Fibroblast of the aortic adventitia (primary cell): ENCODE results near the gene ST8SIA2. TPM values are rescaled to one million over a fixed set of nuclear protein-coding genes. Genes with fewer than 3 reads are reported as not detected.
A peak's percentile ranks its signal among the peaks of the same experiment; 100 is the strongest.

Source experiments
- DNase-seq: peaks from one replicate; pipeline ENCODE4 v3.0.0-alpha.2; 2010; ENCODE audit warnings: low read depth
- H3K4me3 ChIP-seq: 2 replicates; pipeline ENCODE4 v1.5.1; 2011; ENCODE audit warnings: low read depth, mild to moderate bottlenecking, control low read depth, low read length, moderate library complexity
- CTCF ChIP-seq: IDR thresholded peaks from 2 replicates; pipeline ENCODE4 v1.5.1; 2011; ENCODE audit warnings: mild to moderate bottlenecking, low read length, control low read depth, inconsistent platforms; ENCODE audit not compliant: insufficient read depth
- total RNA-seq: library from RNA; depleted of rRNA; stranded (reverse); fragments of >200 nt; gene quantifications from 2 replicates; pipeline ENCODE4 v1.2.3, GENCODE V29; 2012; ENCODE audit warnings: low replicate concordance

The ST8SIA2 gene
- total RNA-seq, 1 donor = not detected

GRCh38 chr15:92425578-92426225, 32.0 kb downstream of the ST8SIA2 start:
- DNase-seq = no peak

GRCh38 chr15:92429378-92430068, 35.8 kb downstream of the ST8SIA2 start:
- DNase-seq = peak; percentile 20
- TF ChIP-seq CTCF = no peak
- H3K4me3 ChIP-seq = no peak overlapping the region

More at GRCh38 chr15:92425578-92426225, 32.0 kb downstream of the ST8SIA2 start:
- TF ChIP-seq CTCF = no peak
- no peak overlapping the region for H3K4me3 ChIP-seq

GRCh38 chr15:92430069-92430440, 36.4 kb downstream of the ST8SIA2 start:
- TF ChIP-seq CTCF = no peak

DNA sequence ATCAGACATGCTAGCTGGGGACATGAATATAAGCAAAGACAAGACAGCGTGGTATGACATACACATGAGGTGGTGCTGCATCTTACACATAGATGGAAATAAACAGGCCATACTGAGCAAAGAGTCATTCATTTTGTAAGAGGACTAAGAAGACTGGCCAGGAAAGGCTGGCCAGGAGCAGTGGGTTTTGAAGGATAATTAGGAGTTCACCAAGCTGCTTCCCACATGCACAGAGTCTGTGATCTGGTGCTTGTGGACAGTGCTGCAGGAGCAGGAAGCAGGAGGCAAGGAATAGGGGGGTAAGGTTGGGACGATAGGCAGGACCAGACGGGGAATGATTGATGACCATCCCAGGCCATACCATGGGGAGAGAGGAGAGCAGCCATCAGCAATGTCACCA, 41.5 kb downstream of the ST8SIA2 start:
- DNase-seq = no peak
- TF ChIP-seq CTCF = no peak
- no peak overlapping the region for H3K4me3 ChIP-seq

More at GRCh38 chr15:92430069-92430440, 36.4 kb downstream of the ST8SIA2 start:
- DNase-seq = no peak
- no peak overlapping the region for H3K4me3 ChIP-seq

DNA sequence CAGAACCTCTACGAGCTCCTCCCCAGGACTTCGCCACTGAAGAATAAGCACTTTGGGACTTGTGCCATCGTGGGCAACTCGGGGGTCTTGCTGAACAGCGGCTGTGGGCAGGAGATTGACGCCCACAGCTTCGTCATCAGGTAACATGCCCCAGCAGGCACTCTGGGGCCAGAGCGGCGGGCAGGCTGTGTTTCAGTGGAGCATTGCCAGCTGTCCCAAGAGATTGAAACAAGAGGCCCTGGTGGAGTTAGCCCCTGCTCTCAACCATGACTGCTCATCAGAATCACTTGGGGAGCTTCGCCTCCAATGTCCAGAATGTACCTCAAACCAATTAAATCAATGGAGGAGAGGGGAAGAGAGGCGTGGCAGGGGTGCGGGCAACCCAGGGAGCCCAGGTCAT, 44.8 kb downstream of the ST8SIA2 start:
- no peak overlapping the region for H3K4me3 ChIP-seq
- no peak for DNase-seq
- TF ChIP-seq CTCF = no peak

- TF ChIP-seq CTCF = no peak
These were observed 49.7 kb downstream of the ST8SIA2 start for GRCh38 chr15:92443381-92443780.

More at GRCh38 chr15:92443381-92443780, 49.7 kb downstream of the ST8SIA2 start:
- DNase-seq = no peak
- H3K4me3 ChIP-seq = no peak overlapping the region
